ENCODE data around the gene RAPGEF2.

GRCh38 chr4:159162576-159162975, 59.7 kb downstream of the RAPGEF2 start:
- no peak for TF ChIP-seq CTCF (IDR thresholded peaks at IDR 0.05; ENCODE audit: low read depth, low read length, poor library complexity, severe bottlenecking)
- no peak for TF ChIP-seq EZH2phosphoT487 (IDR thresholded peaks at IDR 0.05; ENCODE audit: borderline replicate concordance, low read length)
